Natural killer cell (primary cell): Measurements from ENCODE around the gene C1orf198. TPM values are rescaled to one million over a fixed set of nuclear protein-coding genes. Genes with fewer than 3 reads are reported as not detected.

ENCODE experiments used
- ATAC-seq, 3 donors: fragments of 150-1000 bp in 2 of 3; fragments of 200-7000 bp in 1 of 3; cut with Tn5 transposase; 1 replicate in 1 of 3; 2 replicates in 2 of 3; pipeline ENCODE4 v1.10.0; 2021; ENCODE audit warnings: mild to moderate bottlenecking in 2 of 3, moderate library complexity in 2 of 3
- DNase-seq, 2 donors: peaks; one replicate each; pipeline versions ENCODE4 v3.0.0 to v3.0.0-alpha.2; 2013 to 2021; ENCODE audit warnings: mixed read lengths in 1 of 2
- H3K27ac ChIP-seq: one replicate; pipeline ENCODE4 v1.5.1; 2013; ENCODE audit warnings: mild to moderate bottlenecking, low read length
- H3K27me3 ChIP-seq: one replicate; pipeline ENCODE4 v1.6.1; 2013; ENCODE audit warnings: low read length; ENCODE audit not compliant: control insufficient read depth, insufficient read depth
- H3K36me3 ChIP-seq: one replicate; pipeline ENCODE4 v1.6.1; 2013; ENCODE audit warnings: low read length; ENCODE audit not compliant: control insufficient read depth, insufficient read depth
- H3K4me1 ChIP-seq: one replicate; pipeline ENCODE4 v1.6.1; 2013; ENCODE audit warnings: low read length; ENCODE audit not compliant: control insufficient read depth, insufficient read depth
- H3K4me3 ChIP-seq: one replicate; pipeline ENCODE4 v1.5.1; 2013; ENCODE audit warnings: low read length
- H3K9me3 ChIP-seq: one replicate; pipeline ENCODE4 v1.6.1; 2013; ENCODE audit warnings: low read length; ENCODE audit not compliant: control insufficient read depth, insufficient read depth
- H3K27ac Mint-ChIP-seq, 2 donors: one replicate each; pipeline ENCODE4 v1.8.0; 2022; ENCODE audit warnings: mild to moderate bottlenecking in 2 of 2, mixed read lengths in 2 of 2, moderate library complexity in 1 of 2
- H3K27me3 Mint-ChIP-seq, 2 donors: one replicate each; pipeline ENCODE4 v1.8.0; 2022; ENCODE audit warnings: low read depth in 2 of 2, mixed read lengths in 2 of 2
- H3K36me3 Mint-ChIP-seq: one replicate; pipeline ENCODE4 v1.8.0; 2022; ENCODE audit warnings: mixed read lengths
- H3K4me1 Mint-ChIP-seq, 2 donors: one replicate each; pipeline ENCODE4 v1.8.0; 2022; ENCODE audit warnings: mixed read lengths in 2 of 2
- H3K4me3 Mint-ChIP-seq: one replicate; pipeline ENCODE4 v1.8.0; 2022; ENCODE audit warnings: mild to moderate bottlenecking, moderate library complexity, mixed read lengths
- H3K9me3 Mint-ChIP-seq, 2 donors: one replicate each; pipeline ENCODE4 v1.8.0; 2022; ENCODE audit warnings: mixed read lengths in 2 of 2
- WGBS: methylation state at CpG from one replicate; pipeline ENCODE4 v1.1.7; 2013; ENCODE audit warnings: missing lambda C conversion rate; ENCODE audit not compliant: insufficient coverage; 5-methylcytosine and 5-hydroxymethylcytosine counted together
- intact Hi-C: fragments of 100-400 bp; cut with micrococcal nuclease; formaldehyde crosslinking; loops from one replicate; pipeline ENCODE4 v1.14.2; 2022
- total RNA-seq, 4 donors: library from RNA; stranded (reverse); fragments of 120-200 nt in 1 of 4; gene quantifications; one replicate each; pipeline versions ENCODE4 v1.2.3 to v1.2.4, GENCODE V29; 2013 to 2022
- TF ChIP-seq, protein P1 (sequence below): fragments of 200-600 bp; IDR thresholded peaks from one replicate; pipeline ENCODE4 v1.8.0; 2022; ENCODE audit warnings: antibody characterized with exemption

Gene C1orf198
- total RNA-seq, 3 donors from 2014 or later (not counting 1 experiment from before 2014, with no cell fraction given): 2.4 to 3.2 (median 3.1) TPM

DNA sequence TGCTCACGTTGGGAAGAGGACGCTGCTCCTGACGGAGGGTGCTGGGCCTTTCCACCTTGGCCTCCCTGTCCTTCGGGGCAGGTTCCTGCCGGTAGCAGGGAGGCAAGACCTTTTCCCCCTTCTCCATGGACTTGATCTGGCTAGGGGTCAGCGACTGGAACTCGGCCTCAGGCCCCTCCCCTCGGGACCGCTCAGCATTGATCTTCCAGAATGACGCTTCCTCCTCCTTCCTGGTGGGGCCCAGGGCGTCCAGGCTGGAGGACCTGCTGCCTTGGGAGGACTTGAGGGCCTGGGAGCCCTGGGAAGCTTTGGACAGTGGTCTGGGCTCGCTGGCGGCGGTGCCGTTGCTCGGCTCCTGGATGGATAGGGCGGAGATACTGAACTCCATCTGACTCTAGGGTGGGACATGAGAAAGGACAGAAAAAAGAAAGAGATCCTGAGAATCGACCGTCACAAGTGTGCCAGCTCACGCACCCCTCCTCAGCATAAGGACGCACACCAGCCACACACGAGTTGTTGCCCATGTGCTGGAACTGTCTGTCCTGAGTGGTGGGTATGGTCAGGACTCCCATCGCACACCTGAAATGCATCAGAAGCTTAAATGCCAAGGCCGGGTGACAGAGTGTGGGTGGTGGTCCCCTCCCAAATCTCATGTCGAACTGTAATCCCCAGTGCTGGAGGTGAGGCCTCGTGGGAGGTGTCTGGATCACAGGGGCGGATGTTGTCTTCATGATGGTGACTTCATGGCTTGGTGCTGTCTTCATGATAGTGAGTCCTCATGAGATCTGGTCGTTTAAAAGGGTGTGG lies 24.6 kb downstream of the C1orf198 start:
- WGBS: 95% methylated on average over 28 of the region's 28 CpGs
- H3K27ac Mint-ChIP-seq: no peak overlapping the region
- H3K9me3 Mint-ChIP-seq: no peaks in the 10 kb centered on the region
- DNase-seq (no peak), ATAC-seq (no peak)
- H3K36me3 Mint-ChIP-seq: no peaks in the 10 kb centered on the region
- H3K4me3 Mint-ChIP-seq: no peak overlapping the region
- intact Hi-C loops: no loop called here
- TF ChIP-seq, protein P1, sequence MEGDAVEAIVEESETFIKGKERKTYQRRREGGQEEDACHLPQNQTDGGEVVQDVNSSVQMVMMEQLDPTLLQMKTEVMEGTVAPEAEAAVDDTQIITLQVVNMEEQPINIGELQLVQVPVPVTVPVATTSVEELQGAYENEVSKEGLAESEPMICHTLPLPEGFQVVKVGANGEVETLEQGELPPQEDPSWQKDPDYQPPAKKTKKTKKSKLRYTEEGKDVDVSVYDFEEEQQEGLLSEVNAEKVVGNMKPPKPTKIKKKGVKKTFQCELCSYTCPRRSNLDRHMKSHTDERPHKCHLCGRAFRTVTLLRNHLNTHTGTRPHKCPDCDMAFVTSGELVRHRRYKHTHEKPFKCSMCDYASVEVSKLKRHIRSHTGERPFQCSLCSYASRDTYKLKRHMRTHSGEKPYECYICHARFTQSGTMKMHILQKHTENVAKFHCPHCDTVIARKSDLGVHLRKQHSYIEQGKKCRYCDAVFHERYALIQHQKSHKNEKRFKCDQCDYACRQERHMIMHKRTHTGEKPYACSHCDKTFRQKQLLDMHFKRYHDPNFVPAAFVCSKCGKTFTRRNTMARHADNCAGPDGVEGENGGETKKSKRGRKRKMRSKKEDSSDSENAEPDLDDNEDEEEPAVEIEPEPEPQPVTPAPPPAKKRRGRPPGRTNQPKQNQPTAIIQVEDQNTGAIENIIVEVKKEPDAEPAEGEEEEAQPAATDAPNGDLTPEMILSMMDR: no peak
- Histone ChIP-seq H3K27me3 (no peaks in the 10 kb centered on the region), H3K4me1 (no peaks in the 10 kb centered on the region), H3K27ac (no peak overlapping the region), H3K36me3 (no peaks in the 10 kb centered on the region), H3K9me3 (no peaks in the 10 kb centered on the region), H3K4me3 (no peak overlapping the region)
- no peaks in the 10 kb centered on the region for H3K4me1 Mint-ChIP-seq
- H3K27me3 Mint-ChIP-seq: no peaks in the 10 kb centered on the region

DNA sequence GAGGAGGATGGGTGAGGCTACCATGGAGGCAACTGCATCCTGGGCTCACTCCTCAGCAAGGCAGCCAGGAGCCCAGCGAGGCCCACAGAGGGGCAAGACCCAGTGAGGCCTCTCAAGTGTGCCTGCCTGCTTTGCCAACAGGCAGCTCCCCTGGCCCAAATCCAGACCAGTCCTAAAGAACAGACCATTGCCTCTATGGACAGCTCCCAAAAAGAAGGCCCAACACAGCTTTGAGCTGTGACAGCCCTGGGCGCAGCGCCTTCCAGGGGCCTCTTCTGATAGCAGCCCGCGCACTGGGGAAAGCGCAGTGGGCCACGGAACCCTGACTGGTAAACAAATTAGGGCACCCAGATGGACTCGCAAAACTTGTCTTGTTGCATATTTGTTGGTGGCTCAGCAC lies 25.5 kb downstream of the C1orf198 start:
- no peaks in the 10 kb centered on the region for H3K36me3 Mint-ChIP-seq
- no peaks in the 10 kb centered on the region for H3K9me3 Mint-ChIP-seq
- Histone ChIP-seq H3K27me3 (no peaks in the 10 kb centered on the region), H3K4me1 (no peaks in the 10 kb centered on the region), H3K4me3 (no peak overlapping the region), H3K27ac (no peak overlapping the region), H3K9me3 (no peaks in the 10 kb centered on the region), H3K36me3 (no peaks in the 10 kb centered on the region)
- 96% methylated on average over 8 of the region's 8 CpGs for WGBS
- no peak overlapping the region for H3K27ac Mint-ChIP-seq
- no peaks in the 10 kb centered on the region for H3K4me1 Mint-ChIP-seq
- TF ChIP-seq, protein P1: no peak
- DNase-seq (no peak), ATAC-seq (no peak)
- intact Hi-C loops: no loop called here
- no peak overlapping the region for H3K4me3 Mint-ChIP-seq
- no peaks in the 10 kb centered on the region for H3K27me3 Mint-ChIP-seq

DNA sequence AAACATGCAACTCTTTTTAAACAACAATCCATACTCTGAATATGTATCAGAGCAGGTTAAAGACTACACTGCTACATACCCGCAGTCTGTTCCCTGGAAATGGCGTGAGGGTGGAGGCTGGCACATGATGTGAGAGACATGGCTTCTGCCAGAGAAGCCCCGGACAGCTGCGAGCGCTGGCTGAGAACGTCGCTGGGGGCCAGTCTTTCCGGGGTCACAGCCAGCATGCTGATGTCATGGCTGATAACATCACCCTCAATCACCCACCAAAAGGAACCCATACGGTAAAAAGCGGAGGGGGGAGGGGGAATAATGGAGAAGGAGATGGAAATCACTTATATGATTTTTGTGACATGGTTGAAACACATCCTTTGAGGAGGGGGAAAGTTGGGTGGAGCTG lies 29.1 kb downstream of the C1orf198 start:
- intact Hi-C loops: no loop called here
- no peaks in the 10 kb centered on the region for H3K36me3 ChIP-seq
- Mint-ChIP-seq H3K4me1 (no peaks in the 10 kb centered on the region), H3K27ac (no peak overlapping the region), H3K4me3 (no peak overlapping the region), H3K27me3 (peaks cover 3 to 11% of the 10 kb centered on the region in 2 donors), H3K36me3 (no peaks in the 10 kb centered on the region), H3K9me3 (no peaks in the 10 kb centered on the region)
- ATAC-seq (no peak), DNase-seq (no peak)
- TF ChIP-seq, protein P1: no peak
- 90% methylated on average over 8 of the region's 10 CpGs for WGBS
- H3K27me3 ChIP-seq: no peaks in the 10 kb centered on the region
- no peaks in the 10 kb centered on the region for H3K9me3 ChIP-seq
- no peak overlapping the region for H3K27ac ChIP-seq
- no peaks in the 10 kb centered on the region for H3K4me1 ChIP-seq
- H3K4me3 ChIP-seq: no peak overlapping the region

DNA sequence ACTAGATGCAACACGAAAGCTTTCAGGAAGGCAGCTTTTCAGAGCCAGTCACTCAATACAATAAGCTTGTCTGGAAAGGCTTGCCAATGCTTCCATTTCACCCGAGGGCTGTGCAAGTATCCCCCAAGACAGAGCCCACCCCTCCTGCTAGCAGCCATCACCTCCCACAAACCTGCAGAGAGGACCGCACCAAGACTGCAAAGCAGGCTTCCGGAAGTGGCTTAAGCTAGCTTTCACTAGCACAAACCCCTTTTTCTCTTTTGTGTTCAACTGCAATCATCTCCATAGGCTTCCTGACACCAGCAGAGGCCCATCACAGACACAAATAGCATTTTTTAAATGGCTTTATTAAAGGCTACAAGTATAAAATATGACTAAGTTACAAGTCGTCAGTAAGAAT lies 31.5 kb downstream of the C1orf198 start:
- H3K36me3 Mint-ChIP-seq: no peaks in the 10 kb centered on the region
- H3K27ac Mint-ChIP-seq: no peak overlapping the region
- no peak overlapping the region for H3K4me3 Mint-ChIP-seq
- H3K9me3 ChIP-seq: no peaks in the 10 kb centered on the region
- H3K27ac ChIP-seq: no peak overlapping the region
- H3K4me3 ChIP-seq: no peak overlapping the region
- DNase-seq (no peak), ATAC-seq (no peak)
- H3K9me3 Mint-ChIP-seq: no peaks in the 10 kb centered on the region
- no peaks in the 10 kb centered on the region for H3K27me3 ChIP-seq
- 91% methylated on average over 5 of the region's 5 CpGs for WGBS
- H3K36me3 ChIP-seq: no peaks in the 10 kb centered on the region
- H3K4me1 ChIP-seq: no peaks in the 10 kb centered on the region
- peaks cover 9 to 33% of the 10 kb centered on the region in 2 donors for H3K27me3 Mint-ChIP-seq
- TF ChIP-seq, protein P1: no peak
- intact Hi-C loops: no loop called here
- H3K4me1 Mint-ChIP-seq: no peaks in the 10 kb centered on the region
